ENCODE data around the gene ZNF280B. TPM values are rescaled to one million over a fixed set of nuclear protein-coding genes. Genes with fewer than 3 reads are reported as not detected.
"Not testable (repeated sequence)": the region's sequence is repeated elsewhere in the genome, so short reads cannot be mapped to it uniquely, and the experiment has no call there.

The ZNF280B gene
- total RNA-seq, 1 donor from 2014 or later, result 0.04 TPM

GRCh38 chr22:22462813-22463567 lies 45.6 kb downstream of the ZNF280B start:
- no peak for ATAC-seq

GRCh38 chr22:22461583-22461982 lies 47.0 kb downstream of the ZNF280B start:
- ATAC-seq, result no peak

GRCh38 chr22:22461111-22461510 lies 47.4 kb downstream of the ZNF280B start:
- no peak for ATAC-seq

GRCh38 chr22:22460635-22461034 lies 47.9 kb downstream of the ZNF280B start:
- no peak for ATAC-seq

GRCh38 chr22:22460060-22460459 lies 48.5 kb downstream of the ZNF280B start:
- no peak for ATAC-seq

GRCh38 chr22:22458896-22459588 lies 49.5 kb downstream of the ZNF280B start:
- no peak for ATAC-seq

- no peak for ATAC-seq
Measured at GRCh38 chr22:22458387-22458786, 50.2 kb downstream of the ZNF280B start.

- no peak for ATAC-seq
Measured at GRCh38 chr22:22454997-22455396, 53.5 kb downstream of the ZNF280B start.

- ATAC-seq, result no peak
Measured at GRCh38 chr22:22452996-22453686, 55.4 kb downstream of the ZNF280B start.

- ATAC-seq, result no peak
Measured at GRCh38 chr22:22452211-22452610, 56.3 kb downstream of the ZNF280B start.

GRCh38 chr22:22450343-22450839 lies 58.2 kb downstream of the ZNF280B start:
- peak; percentile 66 for ATAC-seq

- no peak for ATAC-seq
Measured at GRCh38 chr22:22449819-22450218, 58.7 kb downstream of the ZNF280B start.

- ATAC-seq, result no peak
Measured at GRCh38 chr22:22446517-22446916, 62.0 kb downstream of the ZNF280B start.

GRCh38 chr22:22444007-22444589 lies 64.4 kb downstream of the ZNF280B start:
- not testable (repeated sequence) for ATAC-seq

GRCh38 chr22:22442928-22443709 lies 65.4 kb downstream of the ZNF280B start:
- no peak for ATAC-seq

- ATAC-seq, result not testable (repeated sequence)
Measured at GRCh38 chr22:22441626-22442025, 66.9 kb downstream of the ZNF280B start.

GRCh38 chr22:22440188-22440587 lies 68.4 kb downstream of the ZNF280B start:
- ATAC-seq, result no peak

Other genes with a start within 250 kb of the ZNF280B start
- gene ZNF280A, start 11.5 kb upstream of the ZNF280B start, total RNA-seq, result not detected
- not detected for gene PRAME, start 50.5 kb upstream of the ZNF280B start, total RNA-seq
- not detected for gene GGTLC2, start 135.9 kb upstream of the ZNF280B start, total RNA-seq